B cell (primary cell): Measurements from ENCODE around the gene SNAPC5.
"Not testable (repeated sequence)": the region's sequence is repeated elsewhere in the genome, so short reads cannot be mapped to it uniquely, and the experiment has no call there.

ENCODE experiments used
- CTCF ChIP-seq: fragments of 200-600 bp; IDR thresholded peaks from one replicate; pipeline ENCODE4 v1.8.0; 2022; ENCODE audit warnings: antibody characterized with exemption, mild to moderate bottlenecking
- EZH2 ChIP-seq: IDR thresholded peaks from 2 replicates; pipeline ENCODE4 v1.6.1; 2012; ENCODE audit warnings: borderline replicate concordance, low read depth, mild to moderate bottlenecking, moderate library complexity, low read length; ENCODE audit not compliant: insufficient read depth, poor library complexity, severe bottlenecking

GRCh38 chr15:66465294-66465693 lies 32.3 kb downstream of the SNAPC5 start:
- TF ChIP-seq CTCF, EZH2: not testable (repeated sequence)
